ENCODE measurements around the gene POU3F1.
A peak's percentile ranks its signal among the peaks of the same experiment; 100 is the strongest.

Gene POU3F1

GRCh38 chr1:38073534-38074301, 27.1 kb upstream of the POU3F1 start:
- DNase-seq (ENCODE audit: low spot score): no peak

DNA sequence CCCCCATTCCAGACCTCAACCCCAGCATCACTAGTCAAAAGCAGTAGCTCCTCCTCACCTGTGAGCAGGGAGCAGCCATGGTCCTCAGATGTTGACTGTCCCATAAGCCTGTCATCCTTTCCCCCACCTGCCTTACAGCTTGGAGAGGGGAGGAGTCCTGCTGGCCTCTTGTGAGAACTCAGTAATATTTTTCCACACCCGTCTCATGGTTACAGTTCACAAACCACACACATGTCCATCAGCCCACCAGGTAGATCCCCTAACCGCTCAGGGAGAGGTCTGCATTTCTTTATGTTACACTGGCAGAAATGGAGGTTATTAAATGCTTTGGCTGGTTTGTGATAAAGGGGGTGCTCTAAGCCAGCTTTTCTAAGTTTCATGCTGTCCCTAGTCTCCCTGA, 26.3 kb upstream of the POU3F1 start:
- no peak for DNase-seq (ENCODE audit: low spot score)

DNA sequence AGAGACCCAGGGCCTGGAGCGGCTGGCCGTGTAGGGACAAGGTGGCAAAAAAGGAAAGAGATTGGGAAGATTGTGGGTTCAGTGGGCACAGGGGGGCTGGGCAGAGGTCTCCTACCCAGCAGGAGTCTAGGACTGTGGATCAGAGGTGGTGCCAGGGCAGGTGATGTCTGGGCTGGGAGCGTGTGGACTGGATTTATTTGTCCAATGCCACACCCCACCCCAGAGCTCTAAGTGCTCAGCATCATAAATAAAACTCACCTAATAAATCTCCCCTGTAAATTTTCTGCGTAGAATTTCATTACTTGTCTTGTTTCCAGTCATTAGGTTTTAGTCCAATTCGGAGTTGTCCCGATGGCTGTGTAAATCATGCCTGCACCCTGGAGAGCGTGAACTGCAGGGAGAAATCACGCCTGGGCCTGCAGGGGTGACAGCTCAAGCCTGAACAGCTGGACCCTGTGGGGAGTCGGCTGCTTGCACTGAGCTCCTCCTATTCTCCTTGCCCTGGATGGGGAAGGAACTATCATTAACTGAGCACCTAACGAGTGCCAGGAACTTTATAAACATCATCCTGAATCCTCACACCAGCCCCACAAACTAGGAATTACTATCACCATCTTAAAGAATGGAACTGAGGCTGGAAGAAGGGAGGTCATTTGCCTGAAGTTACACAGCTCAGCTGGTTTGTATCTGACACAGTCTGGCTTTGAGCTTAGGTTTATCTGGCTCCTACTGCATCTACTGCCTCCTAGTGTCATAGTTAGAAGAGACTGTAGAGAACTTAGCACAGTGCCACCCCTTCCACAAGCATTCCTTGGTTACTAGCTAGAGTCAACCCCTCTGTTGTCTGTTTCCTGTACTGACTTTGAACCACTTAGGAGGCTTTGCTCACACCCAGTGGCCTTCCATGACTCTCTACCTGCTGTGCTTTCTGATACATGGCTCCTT, 25.0 kb upstream of the POU3F1 start:
- DNase-seq (ENCODE audit: low spot score): peak; percentile 22

DNA sequence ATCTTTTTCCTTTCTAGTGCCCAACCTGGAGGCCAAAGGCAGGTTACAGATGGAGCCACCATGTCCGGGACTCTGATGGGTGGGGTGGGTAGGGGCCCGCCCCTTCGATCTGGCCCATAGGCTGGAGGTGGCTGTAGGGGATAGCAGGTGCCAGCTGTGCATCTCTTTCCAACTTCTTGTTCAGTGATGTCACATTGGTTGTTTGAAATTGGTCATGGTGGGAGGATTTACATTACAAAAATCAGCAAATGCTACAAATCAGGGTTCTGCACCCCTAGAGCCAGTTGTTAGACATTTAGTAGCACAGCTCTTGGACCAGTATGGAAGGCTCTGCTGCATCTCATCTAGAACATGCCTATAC, 22.4 kb upstream of the POU3F1 start:
- DNase-seq (ENCODE audit: low spot score): no peak

DNA sequence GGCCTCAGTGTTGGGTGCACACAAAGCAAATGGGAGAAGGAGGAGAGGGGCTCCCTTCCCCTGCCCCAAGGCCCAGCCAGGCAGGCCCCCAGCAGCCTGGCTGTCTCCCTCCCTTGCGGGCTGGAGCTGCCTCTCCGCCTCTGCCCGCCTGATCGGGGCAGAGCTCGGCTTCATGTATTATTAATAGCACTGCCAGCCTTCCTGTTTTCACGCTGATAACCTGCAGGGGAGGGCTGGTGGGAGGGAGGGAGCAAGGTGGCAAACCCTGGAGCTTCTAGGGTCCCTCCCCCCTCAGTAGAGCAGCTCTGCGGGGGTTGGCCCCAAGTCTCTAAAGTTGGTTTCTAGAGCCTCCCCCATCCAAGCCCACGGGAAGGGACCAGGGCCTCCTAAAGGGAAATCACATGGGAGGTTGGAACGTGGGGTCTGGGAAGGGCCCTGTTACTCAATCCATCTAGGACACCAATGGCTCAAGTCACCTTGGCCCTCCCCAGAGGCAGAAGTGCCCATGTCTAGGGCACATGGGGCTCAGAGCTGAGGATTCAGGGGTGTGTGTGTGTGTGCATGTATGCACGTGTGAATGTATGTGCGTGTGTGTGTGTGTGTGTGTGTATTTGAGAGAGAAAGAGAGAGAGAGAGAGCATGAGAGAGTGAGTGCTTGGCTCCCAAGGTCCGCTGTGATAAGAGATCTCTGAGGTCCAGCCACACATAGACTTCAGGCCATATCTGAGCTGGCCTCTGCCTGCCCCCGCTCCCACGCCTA, 21.8 kb upstream of the POU3F1 start:
- no peak for DNase-seq (ENCODE audit: low spot score)

DNA sequence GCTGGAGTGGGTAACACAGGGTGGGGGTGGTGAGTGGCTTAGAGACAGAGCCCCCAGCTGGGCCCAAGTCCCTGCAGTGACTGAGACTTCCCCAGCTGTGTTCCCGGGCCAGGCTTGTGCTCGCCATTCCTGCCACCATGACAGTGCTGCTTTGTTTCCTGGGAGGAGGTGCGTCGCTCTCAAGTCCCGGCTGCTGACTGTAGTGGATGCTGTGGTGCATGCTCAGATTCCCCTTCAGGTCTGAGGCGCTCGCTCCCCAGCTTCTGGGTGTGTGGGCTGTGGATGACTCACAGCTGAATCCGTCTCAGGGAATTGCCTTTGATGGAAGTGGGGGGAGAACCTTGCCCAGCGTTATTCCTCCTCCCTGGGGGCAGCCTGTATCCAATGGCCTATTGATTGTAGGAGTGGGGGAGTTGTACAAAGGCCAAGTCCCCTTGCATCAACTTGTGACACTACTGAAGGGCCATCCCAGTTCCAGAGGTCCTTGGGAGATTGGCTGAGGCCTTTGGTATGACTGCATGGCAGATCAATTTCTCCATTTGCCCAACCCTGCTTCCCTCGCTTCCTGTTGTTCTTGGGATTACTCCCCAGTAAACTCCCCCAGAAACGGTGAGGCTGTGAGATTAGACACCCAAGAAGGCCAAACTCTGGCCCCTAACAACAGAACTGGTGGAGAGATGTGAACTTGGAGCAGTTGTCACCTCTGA, 17.8 kb upstream of the POU3F1 start:
- DNase-seq (ENCODE audit: low spot score): peak; percentile 65

GRCh38 chr1:38063616-38064015, 17.0 kb upstream of the POU3F1 start:
- DNase-seq (ENCODE audit: low spot score): no peak

- DNase-seq (ENCODE audit: low spot score): no peak
Measured at GRCh38 chr1:38062361-38063288, 16.0 kb upstream of the POU3F1 start.

DNA sequence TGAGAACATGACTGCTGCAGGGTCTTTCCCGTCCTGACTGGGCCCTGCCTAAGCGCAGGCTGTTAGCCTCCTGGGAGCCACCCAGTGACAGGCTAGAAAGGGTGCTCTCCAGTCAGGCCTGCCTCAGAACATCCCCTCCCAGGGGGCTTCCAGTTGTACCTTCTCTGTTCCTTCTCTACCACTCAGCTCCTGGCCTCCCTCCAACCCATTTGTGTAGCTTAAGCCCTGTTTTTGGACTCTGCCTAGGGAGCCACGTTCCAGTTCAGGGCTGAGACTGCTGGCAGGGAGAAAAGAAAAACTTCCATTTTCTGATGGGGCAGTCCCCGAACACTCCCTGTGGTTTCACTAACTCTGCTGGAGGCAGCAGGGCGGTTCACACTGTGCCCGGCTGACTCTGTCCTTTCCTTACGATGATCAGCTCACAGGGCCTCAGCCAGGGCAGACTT, 15.3 kb upstream of the POU3F1 start:
- DNase-seq (ENCODE audit: low spot score): no peak

GRCh38 chr1:38061290-38061689, 14.7 kb upstream of the POU3F1 start:
- DNase-seq (ENCODE audit: low spot score): no peak

- no peak for DNase-seq (ENCODE audit: low spot score)
Measured at GRCh38 chr1:38060498-38060897, 13.9 kb upstream of the POU3F1 start.

- DNase-seq (ENCODE audit: low spot score): no peak
Measured at GRCh38 chr1:38059635-38060250, 13.2 kb upstream of the POU3F1 start.

DNA sequence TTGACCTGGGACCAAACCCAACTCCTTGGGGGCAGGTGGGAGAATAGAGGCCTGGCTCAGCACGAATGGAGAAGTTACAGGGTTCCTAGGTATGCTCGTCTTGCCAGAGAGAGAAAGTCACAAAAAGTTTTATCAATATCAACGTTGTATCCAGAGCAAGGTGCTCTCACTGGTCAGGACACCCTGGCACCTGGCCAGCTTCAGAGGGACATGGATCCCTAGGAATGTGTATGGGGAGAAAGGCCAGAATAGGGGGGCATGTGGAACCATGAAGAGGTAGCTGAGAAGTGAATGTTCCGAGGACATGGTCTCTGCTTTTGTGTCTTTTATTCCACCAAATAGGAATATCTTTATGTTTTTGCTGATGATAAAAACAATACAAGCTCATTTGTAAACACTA, 9.4 kb upstream of the POU3F1 start:
- no peak for DNase-seq (ENCODE audit: low spot score)

DNA sequence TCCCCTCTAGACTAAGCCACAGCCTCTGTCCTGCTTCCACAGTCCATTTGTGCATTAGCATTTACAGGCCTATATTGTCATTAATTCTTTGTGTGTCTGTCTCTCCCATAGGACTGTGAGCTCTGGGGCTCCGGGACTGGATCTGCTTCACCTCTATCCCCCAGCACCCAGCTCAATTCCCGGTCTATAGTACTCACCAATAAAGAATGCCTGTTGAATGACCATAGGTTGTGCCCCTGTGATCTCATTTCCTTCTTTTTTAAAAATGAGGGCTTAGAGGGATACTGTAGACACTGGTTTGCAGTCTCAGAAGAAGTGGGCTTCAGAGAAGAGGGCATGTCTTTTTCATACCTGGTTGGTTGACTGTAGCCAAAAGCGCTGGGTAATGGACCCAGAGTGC, 8.8 kb upstream of the POU3F1 start:
- DNase-seq (ENCODE audit: low spot score): no peak

- no peak for DNase-seq (ENCODE audit: low spot score)
Measured at GRCh38 chr1:38053416-38054091, 7.0 kb upstream of the POU3F1 start.

- DNase-seq (ENCODE audit: low spot score): no peak
Measured at GRCh38 chr1:38052750-38053415, 6.3 kb upstream of the POU3F1 start.

GRCh38 chr1:38051079-38051543, 4.5 kb upstream of the POU3F1 start:
- DNase-seq (ENCODE audit: low spot score): no peak

GRCh38 chr1:38050397-38051078, 3.9 kb upstream of the POU3F1 start:
- no peak for DNase-seq (ENCODE audit: low spot score)
